Epithelial cell of esophagus (primary cell): ENCODE results near the gene DTNA.
A peak's percentile ranks its signal among the peaks of the same experiment; 100 is the strongest.
"Not testable (repeated sequence)": the region's sequence is repeated elsewhere in the genome, so short reads cannot be mapped to it uniquely, and the experiment has no call there.

ENCODE experiments used
- DNase-seq: peaks from one replicate; pipeline ENCODE4 v3.0.0; 2010; ENCODE audit warnings: low read depth
- H3K4me3 ChIP-seq: 2 replicates; pipeline ENCODE4 v1.5.1; 2011; ENCODE audit warnings: mild to moderate bottlenecking, low read length, control low read depth
- CTCF ChIP-seq: IDR thresholded peaks from 2 replicates; pipeline ENCODE4 v1.5.1; 2011; ENCODE audit warnings: low read depth, mild to moderate bottlenecking, low read length, control low read depth, inconsistent platforms; ENCODE audit not compliant: insufficient read depth; ENCODE audit errors: missing control alignments

DTNA gene

GRCh38 chr18:34704823-34705222 is 5.3 kb upstream of the DTNA start:
- H3K4me3 ChIP-seq, result no peak overlapping the region
- no peak for TF ChIP-seq CTCF
- DNase-seq, result no peak

- TF ChIP-seq CTCF, result no peak
- no peak overlapping the region for H3K4me3 ChIP-seq
- peak; percentile 92 for DNase-seq
These were observed 2.4 kb upstream of the DTNA start for GRCh38 chr18:34707670-34708069.

- TF ChIP-seq CTCF, result no peak
- peak; percentile 91 for DNase-seq
- H3K4me3 ChIP-seq, result no peak overlapping the region
These were observed 994 bp upstream of the DTNA start for GRCh38 chr18:34709104-34709503.

GRCh38 chr18:34710458-34710914 is 388 bp downstream of the DTNA start:
- no peak for DNase-seq
- TF ChIP-seq CTCF, result no peak
- H3K4me3 ChIP-seq, result no peak overlapping the region

GRCh38 chr18:34710934-34711333 is 836 bp downstream of the DTNA start:
- DNase-seq, result no peak
- no peak for TF ChIP-seq CTCF
- no peak overlapping the region for H3K4me3 ChIP-seq

- not testable (repeated sequence) for DNase-seq, H3K4me3 ChIP-seq
These were observed 6.0 kb downstream of the DTNA start for GRCh38 chr18:34716111-34716510.

- no peak for TF ChIP-seq CTCF
- no peak overlapping the region for H3K4me3 ChIP-seq
- no peak for DNase-seq
These were observed 8.5 kb downstream of the DTNA start for GRCh38 chr18:34718610-34719009.

GRCh38 chr18:34720220-34720619 is 10.1 kb downstream of the DTNA start:
- DNase-seq, result no peak
- H3K4me3 ChIP-seq, result no peak overlapping the region
- no peak for TF ChIP-seq CTCF
